AG09319 (cell line): ENCODE results near the gene COA7.

Source experiments
- DNase-seq: peaks from one replicate; pipeline ENCODE4 v3.0.0-alpha.2; 2010; ENCODE audit warnings: low read depth; ENCODE audit errors: extremely low read depth
- CTCF ChIP-seq: IDR thresholded peaks from 2 replicates; pipeline ENCODE4 v1.5.1; 2011; ENCODE audit warnings: low read depth, mild to moderate bottlenecking, inconsistent platforms, low read length, moderate library complexity

COA7 gene

GRCh38 chr1:52674497-52675384, 23.4 kb downstream of the COA7 start:
- no peak for DNase-seq
- TF ChIP-seq CTCF: no peak

DNA sequence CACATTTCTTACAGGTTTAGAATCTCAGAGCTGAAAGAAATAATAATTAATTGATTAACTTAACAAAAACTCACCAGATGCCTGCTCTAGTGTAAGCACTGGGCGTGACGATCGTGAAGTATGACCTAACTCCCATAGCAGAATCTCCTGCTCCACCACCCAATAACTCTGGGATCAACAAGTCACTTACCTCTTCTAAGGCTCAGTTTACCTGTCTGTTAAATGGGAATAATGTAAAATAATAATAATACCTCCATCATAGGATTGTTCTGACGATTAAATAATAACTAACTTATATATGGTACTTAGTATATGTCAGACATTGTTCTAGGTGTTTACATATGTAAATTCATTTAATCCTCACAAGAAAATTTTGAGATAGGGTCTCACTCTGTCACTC, 24.6 kb downstream of the COA7 start:
- no peak for TF ChIP-seq CTCF
- DNase-seq: no peak

GRCh38 chr1:52672946-52673345, 25.2 kb downstream of the COA7 start:
- TF ChIP-seq CTCF: no peak
- no peak for DNase-seq

DNA sequence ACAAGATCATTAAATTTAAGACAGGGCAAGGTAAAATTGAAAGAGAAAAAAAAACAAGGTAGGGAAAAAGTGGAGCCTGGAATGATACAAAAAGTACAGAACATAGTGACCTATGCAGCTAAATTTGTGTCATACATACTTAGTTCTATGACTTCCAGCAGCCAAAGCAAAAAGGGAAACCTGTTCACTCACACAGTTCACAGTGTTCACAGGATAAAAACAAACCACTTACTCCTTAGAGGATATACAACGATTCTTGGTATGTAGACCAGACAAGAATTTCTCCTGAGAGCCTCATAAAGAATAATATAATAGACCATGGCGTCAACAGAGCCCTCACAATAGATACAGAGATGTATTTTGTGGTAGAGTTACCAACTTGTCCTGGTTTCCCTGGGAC, 27.5 kb downstream of the COA7 start:
- no peak for TF ChIP-seq CTCF
- DNase-seq: no peak

- no peak for DNase-seq
- no peak for TF ChIP-seq CTCF
Measured at GRCh38 chr1:52669696-52670095, 28.5 kb downstream of the COA7 start.

- no peak for TF ChIP-seq CTCF
- no peak for DNase-seq
Measured at GRCh38 chr1:52668711-52669110, 29.4 kb downstream of the COA7 start.

DNA sequence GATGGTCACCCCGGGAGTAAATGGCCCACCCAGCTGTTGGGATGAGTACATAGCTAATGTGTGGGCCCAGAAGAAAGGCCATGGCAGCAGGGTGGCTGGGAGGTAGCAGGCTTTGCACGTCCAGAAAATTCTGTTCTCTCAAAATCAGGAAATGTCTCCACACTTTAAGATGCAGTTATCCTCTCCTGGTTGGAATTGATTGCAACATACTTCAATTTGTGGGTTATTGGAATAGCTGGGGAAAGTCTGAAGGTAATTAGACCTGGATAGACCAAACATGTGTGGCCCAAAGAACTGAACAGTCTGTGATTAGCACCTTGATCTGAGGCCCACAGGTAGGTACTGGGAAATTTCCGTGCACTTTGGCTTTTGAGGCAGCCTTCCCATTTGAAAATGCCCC, 30.2 kb downstream of the COA7 start:
- TF ChIP-seq CTCF: no peak
- DNase-seq: no peak
